ENCODE results near the gene KAT2A.

Gene KAT2A

GRCh38 chr17:42107124-42107523 lies 14.0 kb downstream of the KAT2A start:
- no peak for TF ChIP-seq CTCF (IDR thresholded peaks at IDR 0.05; ENCODE audit: low read depth, low read length)
- H3K4me3 ChIP-seq (ENCODE audit: low read depth, low read length), result no peak overlapping the region

GRCh38 chr17:42106009-42106408 lies 15.2 kb downstream of the KAT2A start:
- no peak for TF ChIP-seq CTCF (IDR thresholded peaks at IDR 0.05; ENCODE audit: low read depth, low read length)
- no peak overlapping the region for H3K4me3 ChIP-seq (ENCODE audit: low read depth, low read length)

GRCh38 chr17:42104264-42104663 lies 16.9 kb downstream of the KAT2A start:
- no peak overlapping the region for H3K4me3 ChIP-seq (ENCODE audit: low read depth, low read length)
- TF ChIP-seq CTCF (IDR thresholded peaks at IDR 0.05; ENCODE audit: low read depth, low read length), result no peak

DNA sequence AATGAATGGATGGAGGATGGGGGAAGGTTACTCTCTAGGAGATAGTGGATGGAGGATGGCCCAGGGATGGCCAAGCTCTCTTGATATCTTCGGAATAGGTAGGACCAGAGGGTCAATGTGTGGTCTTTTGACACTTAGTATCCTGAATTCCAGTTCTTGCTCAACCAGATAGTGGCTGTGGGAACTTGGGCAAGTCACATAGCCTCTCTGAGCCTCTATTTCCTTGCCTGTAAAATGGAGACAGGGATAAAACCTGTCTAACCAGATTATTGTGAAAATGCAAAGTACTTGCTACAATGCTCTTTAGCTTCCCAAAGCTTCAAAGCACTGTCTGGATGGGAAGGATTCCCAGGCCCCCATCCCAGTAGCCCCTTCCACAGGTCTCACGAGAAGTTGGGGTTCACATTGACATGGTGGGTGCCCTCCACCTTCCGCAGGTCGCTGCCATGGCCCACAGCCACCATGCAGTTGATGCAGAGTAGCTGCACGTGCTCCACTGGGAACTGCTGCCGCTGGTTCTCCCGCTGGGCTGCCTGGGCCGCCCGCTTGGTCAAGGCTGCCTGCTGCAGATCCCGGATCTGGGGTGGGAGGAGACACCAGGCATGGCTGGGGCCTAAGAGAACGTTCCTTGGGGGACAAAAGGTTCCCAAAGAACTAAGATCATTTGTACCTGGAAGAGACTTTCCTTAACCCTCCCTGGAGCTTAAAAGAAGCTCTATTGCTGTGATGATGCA lies 17.8 kb downstream of the KAT2A start:
- no peak overlapping the region for H3K4me3 ChIP-seq (ENCODE audit: low read depth, low read length)

DNA sequence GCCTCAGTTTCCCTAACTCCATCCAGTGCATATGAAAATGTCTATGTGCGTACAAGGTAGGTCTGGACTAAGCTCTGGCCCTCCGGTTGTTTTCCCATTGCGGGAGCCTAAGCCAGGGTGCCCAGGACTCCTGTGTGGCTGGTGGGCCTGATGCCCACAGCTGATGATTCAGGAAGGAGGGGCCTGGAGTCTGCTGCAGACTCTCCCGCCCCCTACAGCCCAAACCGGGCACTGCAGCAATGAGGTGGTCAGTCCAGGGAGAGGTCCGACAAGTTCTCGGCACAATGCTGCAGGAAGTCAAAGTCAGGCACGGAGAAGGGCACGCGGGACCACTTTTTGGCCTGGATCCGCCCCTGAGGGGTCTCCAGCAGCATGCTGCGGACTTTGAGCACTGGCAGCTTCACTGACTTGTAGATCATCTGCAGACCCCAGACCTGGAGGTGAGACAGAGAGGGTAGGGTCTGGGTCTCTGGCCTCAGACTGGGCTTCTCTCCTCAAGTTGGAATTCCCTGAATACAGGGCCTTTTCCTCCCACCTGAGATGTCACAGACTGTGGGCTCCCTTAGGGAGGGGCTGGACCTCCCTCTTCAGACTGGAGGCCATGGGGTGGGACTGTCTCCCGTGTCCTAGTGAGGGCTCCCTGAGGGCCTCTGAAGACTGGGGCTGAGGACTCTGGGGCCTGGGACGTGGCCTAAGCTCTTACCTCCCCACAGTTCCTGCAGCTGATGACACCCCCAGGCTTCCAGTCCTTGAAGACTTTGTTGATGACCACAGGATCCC lies 19.5 kb downstream of the KAT2A start:
- TF ChIP-seq CTCF (IDR thresholded peaks at IDR 0.05; ENCODE audit: low read depth, low read length), result peak; percentile 94
- no peak overlapping the region for H3K4me3 ChIP-seq (ENCODE audit: low read depth, low read length)

More for the DNA sequence above, 17.8 kb downstream of the KAT2A start:
- no peak for TF ChIP-seq CTCF (IDR thresholded peaks at IDR 0.05; ENCODE audit: low read depth, low read length)

- TF ChIP-seq CTCF (IDR thresholded peaks at IDR 0.05; ENCODE audit: low read depth, low read length), result no peak
- no peak overlapping the region for H3K4me3 ChIP-seq (ENCODE audit: low read depth, low read length)
Measured at GRCh38 chr17:42098730-42099399, 22.3 kb downstream of the KAT2A start.
